PFSK-1 (cell line): ENCODE data around the gene KLK11.

Experiments used
- FOXP2 ChIP-seq: optimal IDR thresholded peaks from 2 replicates; pipeline ENCODE3; 2011; ENCODE audit warnings: borderline replicate concordance, control low read depth, inconsistent platforms; ENCODE audit not compliant: insufficient read depth; ENCODE audit errors: extremely low read length, extremely low read depth
- POLR2AphosphoS5 ChIP-seq: IDR thresholded peaks from 2 replicates; pipeline ENCODE4 v1.6.1; 2012; ENCODE audit warnings: low read depth, mild to moderate bottlenecking, control low read depth, low read length, moderate library complexity
- REST ChIP-seq, 2 experiments: IDR thresholded peaks; 2 replicates each; pipeline versions ENCODE4 v1.6.1 to v1.8.0; 2011 to 2012; ENCODE audit warnings: low read depth in 2 of 2, low read length in 2 of 2, control low read depth in 1 of 2, inconsistent platforms in 1 of 2, mild to moderate bottlenecking in 1 of 2, moderate library complexity in 1 of 2; ENCODE audit not compliant: insufficient read depth in 1 of 2
- SIN3A ChIP-seq: IDR thresholded peaks from 2 replicates; pipeline ENCODE4 v1.6.1; 2012; ENCODE audit warnings: mild to moderate bottlenecking, low read length, moderate library complexity, borderline replicate concordance; ENCODE audit not compliant: insufficient read depth
- TAF1 ChIP-seq: IDR thresholded peaks from 2 replicates; pipeline ENCODE4 v1.6.1; 2012; ENCODE audit warnings: low read length, control low read depth, borderline replicate concordance; ENCODE audit not compliant: insufficient read depth

- TF ChIP-seq POLR2AphosphoS5 (no peak), REST (IDR thresholded peaks at IDR 0.05; ENCODE audit: insufficient read depth in 1 of 2, low read depth in 2 of 2, low read length in 2 of 2) (no peak), SIN3A (no peak), TAF1 (no peak), FOXP2 (no peak)
Measured at GRCh38 chr19:51000981-51001380, 25.4 kb downstream of the KLK11 start.
